GM12878 (cell line): ENCODE data around the gene PLA2G4A. TPM values are rescaled to one million over a fixed set of nuclear protein-coding genes. Genes with fewer than 3 reads are reported as not detected.

Source experiments
- ATAC-seq: fragments of 200-7000 bp; cut with Tn5 transposase; 3 replicates; pipeline ENCODE4 v1.9.1; 2020; ENCODE audit warnings: mild to moderate bottlenecking, moderate library complexity
- BruUV-seq: library from RNA; stranded (reverse); fragments of 400-500 nt; replicated peaks from 2 replicates; lab custom pipeline; 2021; lab: Mats Ljungman, UMichigan
- CTCF ChIA-PET: fragments of 300-600 bp; sonication (Branson Sonifier 250); formaldehyde crosslinking; extraction: SDS; loops from one replicate; lab custom pipeline; 2021; ENCODE audit warnings: inconsistent platforms; lab: Yijun Ruan, JAX
- POLR2A ChIA-PET: fragments of 350-600 bp; formaldehyde crosslinking; extraction: SDS; loops from one replicate; lab custom pipeline; 2021; ENCODE audit warnings: inconsistent platforms; lab: Charles Lee
- RAD21 ChIA-PET: fragments of 300-600 bp; sonication (Branson Sonifier 250); formaldehyde crosslinking; loops from one replicate; lab custom pipeline; 2023; ENCODE audit warnings: antibody characterized with exemption; ENCODE audit not compliant: unreplicated experiment; lab: Charles Lee
- SMC1A ChIA-PET: fragments of 300-600 bp; sonication (Branson Sonifier 250); formaldehyde crosslinking; loops from one replicate; lab custom pipeline; 2023; ENCODE audit not compliant: unreplicated experiment, uncharacterized antibody; lab: Charles Lee
- DNase-seq: peaks from one replicate; pipeline ENCODE4 v3.0.0-alpha.2; 2011; ENCODE audit warnings: low read depth, low spot score
- FAIRE-seq: peaks from 3 replicates; lab custom pipeline; 2011; peaks lifted over from hg19 to GRCh38; lab: Jason Lieb, UNC
- H2AFZ ChIP-seq: 2 replicates; pipeline ENCODE4 v1.6.0; 2011; ENCODE audit warnings: low read depth, low read length, control low read depth; ENCODE audit not compliant: control insufficient read depth
- H3K27ac ChIP-seq: 2 replicates; pipeline ENCODE4 v1.5.1; 2011; ENCODE audit warnings: control low read depth; ENCODE audit not compliant: control insufficient read depth, insufficient read depth
- H3K27me3 ChIP-seq, 2 experiments: replicated peaks in 1 of 2; 2 replicates each; pipeline versions ENCODE4 v1.6.0 to v1.6.1; 2011; ENCODE audit warnings: low read length in 1 of 2; ENCODE audit not compliant: control insufficient read depth in 2 of 2, insufficient read depth in 2 of 2
- H3K36me3 ChIP-seq, 2 experiments: 2 replicates each; pipeline ENCODE4 v1.5.1; 2011; ENCODE audit warnings: low read length in 1 of 2; ENCODE audit not compliant: control insufficient read depth in 2 of 2, insufficient read depth in 2 of 2
- H3K4me1 ChIP-seq: 2 replicates; pipeline ENCODE4 v1.6.1; 2011; ENCODE audit warnings: mild to moderate bottlenecking, low read length, moderate library complexity, mixed read lengths; ENCODE audit not compliant: control insufficient read depth, insufficient read depth
- H3K4me2 ChIP-seq: 2 replicates; pipeline ENCODE4 v1.6.0; 2011; ENCODE audit warnings: control low read depth; ENCODE audit not compliant: control insufficient read depth, insufficient read depth
- H3K4me3 ChIP-seq: fragments of 200-600 bp; sonication (generic); 2 replicates; pipeline ENCODE4 v1.5.1; 2016
- H3K79me2 ChIP-seq: 2 replicates; pipeline ENCODE4 v1.6.0; 2011; ENCODE audit warnings: low read length; ENCODE audit not compliant: control insufficient read depth, insufficient read depth
- H3K9ac ChIP-seq: 2 replicates; pipeline ENCODE4 v1.8.0; 2011; ENCODE audit warnings: low read length, control low read depth, mixed read lengths; ENCODE audit not compliant: control insufficient read depth, insufficient read depth
- H3K9me3 ChIP-seq: replicated peaks from 3 replicates; pipeline ENCODE4 v1.5.1; 2011; ENCODE audit warnings: mild to moderate bottlenecking, low read length; ENCODE audit not compliant: control insufficient read depth, insufficient read depth
- H4K20me1 ChIP-seq: 2 replicates; pipeline ENCODE4 v1.6.0; 2011; ENCODE audit not compliant: control insufficient read depth, insufficient read depth
- WGBS: methylation state at CpG from one replicate; pipeline ENCODE4 v1.1.6; 2016; ENCODE audit warnings: low lambda C conversion rate; ENCODE audit not compliant: insufficient replicate concordance, insufficient coverage; ENCODE audit errors: missing lambda C conversion rate; 5-methylcytosine and 5-hydroxymethylcytosine counted together
- in situ Hi-C: fragments of 300-500 bp; cut with MboI; formaldehyde crosslinking; loops from 9 replicates; pipeline ENCODE4 v1.14.3; 2018; ENCODE audit warnings: mixed read lengths
- intact Hi-C: fragments of 100-400 bp; cut with micrococcal nuclease; formaldehyde crosslinking; loops from one replicate; pipeline ENCODE4 v1.14.2; 2022; ENCODE audit not compliant: unreplicated experiment
- polyA plus RNA-seq, 11 experiments: library from polyadenylated mRNA; depleted of rRNA in 4 of 11; unstranded in 6 of 11; stranded (reverse) in 5 of 11; fragments of >200 nt; fragmentation: Nextera tagmentation in 4 of 11; fragmentation: Illumina TruSeq in 1 of 11; extraction: Ambion mirVana in 4 of 11; extraction: Trizol in 1 of 11; gene quantifications; 1 replicate in 1 of 11; 2 replicates in 10 of 11; pipeline versions ENCODE4 v1.2.1 to v1.2.3, GENCODE V29; 2011 to 2016; ENCODE audit warnings: inconsistent platforms in 2 of 11, missing spikeins in 2 of 11, low read depth in 1 of 11
- total RNA-seq, 4 experiments: library from RNA; depleted of rRNA in 3 of 4; stranded (reverse); fragments of >200 nt in 3 of 4; fragmentation: Illumina TruSeq in 1 of 4; extraction: Trizol in 1 of 4; gene quantifications; 2 replicates each; pipeline versions ENCODE4 v1.2.1 to v1.2.3, GENCODE V29; 2013 to 2021
- TF ChIP-seq, protein P1 (sequence below): fragments of 450-650 bp; IDR thresholded peaks from 2 replicates; pipeline ENCODE4 v1.6.1; 2016; ENCODE audit warnings: mild to moderate bottlenecking, moderate library complexity, borderline replicate concordance
- TF ChIP-seq, protein P2 (sequence below): fragments of 450-650 bp; IDR thresholded peaks from 2 replicates; pipeline ENCODE4 v1.6.1; 2017; ENCODE audit warnings: mild to moderate bottlenecking

The PLA2G4A gene
- total and polyA plus RNA-seq, 10 of the 15 experiments (the other 5 are each of a cell fraction or from before 2014, with no cell fraction given) = 0.70 to 3.3 (median 1.5) TPM; not detected in 1

DNA sequence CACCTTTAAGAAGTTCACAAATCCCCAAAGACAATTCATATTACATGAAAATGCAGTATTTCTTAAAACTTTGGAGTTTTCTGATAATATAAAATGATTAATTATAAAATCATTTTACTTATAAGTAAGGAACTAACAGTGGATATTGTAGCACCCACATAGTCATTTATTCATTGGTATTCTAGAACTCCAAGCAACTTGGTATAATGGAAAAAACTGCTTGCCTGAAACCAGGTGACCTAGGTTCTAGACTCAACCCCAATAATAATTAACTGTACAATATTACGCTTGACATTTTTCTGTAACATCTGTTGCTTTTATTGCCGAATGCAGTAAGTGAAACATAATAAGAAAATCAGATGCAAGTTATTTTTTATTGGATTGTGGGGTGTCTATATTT lies 2.4 kb downstream of the PLA2G4A start:
- ATAC-seq = no peak
- no peak overlapping the region for H3K4me2 ChIP-seq
- BruUV-seq = no TSS peak

More for the DNA sequence above, 2.4 kb downstream of the PLA2G4A start:
- 91% methylated on average over 2 of the region's 2 CpGs for WGBS
- H2AFZ ChIP-seq = no peak overlapping the region
- H4K20me1 ChIP-seq = no peaks in the 10 kb centered on the region
- intact Hi-C loops = no loop called here
- H3K4me1 ChIP-seq = no peaks in the 10 kb centered on the region
- no peak for DNase-seq
- TF ChIP-seq, protein P1, sequence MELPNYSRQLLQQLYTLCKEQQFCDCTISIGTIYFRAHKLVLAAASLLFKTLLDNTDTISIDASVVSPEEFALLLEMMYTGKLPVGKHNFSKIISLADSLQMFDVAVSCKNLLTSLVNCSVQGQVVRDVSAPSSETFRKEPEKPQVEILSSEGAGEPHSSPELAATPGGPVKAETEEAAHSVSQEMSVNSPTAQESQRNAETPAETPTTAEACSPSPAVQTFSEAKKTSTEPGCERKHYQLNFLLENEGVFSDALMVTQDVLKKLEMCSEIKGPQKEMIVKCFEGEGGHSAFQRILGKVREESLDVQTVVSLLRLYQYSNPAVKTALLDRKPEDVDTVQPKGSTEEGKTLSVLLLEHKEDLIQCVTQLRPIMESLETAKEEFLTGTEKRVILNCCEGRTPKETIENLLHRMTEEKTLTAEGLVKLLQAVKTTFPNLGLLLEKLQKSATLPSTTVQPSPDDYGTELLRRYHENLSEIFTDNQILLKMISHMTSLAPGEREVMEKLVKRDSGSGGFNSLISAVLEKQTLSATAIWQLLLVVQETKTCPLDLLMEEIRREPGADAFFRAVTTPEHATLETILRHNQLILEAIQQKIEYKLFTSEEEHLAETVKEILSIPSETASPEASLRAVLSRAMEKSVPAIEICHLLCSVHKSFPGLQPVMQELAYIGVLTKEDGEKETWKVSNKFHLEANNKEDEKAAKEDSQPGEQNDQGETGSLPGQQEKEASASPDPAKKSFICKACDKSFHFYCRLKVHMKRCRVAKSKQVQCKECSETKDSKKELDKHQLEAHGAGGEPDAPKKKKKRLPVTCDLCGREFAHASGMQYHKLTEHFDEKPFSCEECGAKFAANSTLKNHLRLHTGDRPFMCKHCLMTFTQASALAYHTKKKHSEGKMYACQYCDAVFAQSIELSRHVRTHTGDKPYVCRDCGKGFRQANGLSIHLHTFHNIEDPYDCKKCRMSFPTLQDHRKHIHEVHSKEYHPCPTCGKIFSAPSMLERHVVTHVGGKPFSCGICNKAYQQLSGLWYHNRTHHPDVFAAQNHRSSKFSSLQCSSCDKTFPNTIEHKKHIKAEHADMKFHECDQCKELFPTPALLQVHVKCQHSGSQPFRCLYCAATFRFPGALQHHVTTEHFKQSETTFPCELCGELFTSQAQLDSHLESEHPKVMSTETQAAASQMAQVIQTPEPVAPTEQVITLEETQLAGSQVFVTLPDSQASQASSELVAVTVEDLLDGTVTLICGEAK = no peak
- TF ChIP-seq, protein P2, sequence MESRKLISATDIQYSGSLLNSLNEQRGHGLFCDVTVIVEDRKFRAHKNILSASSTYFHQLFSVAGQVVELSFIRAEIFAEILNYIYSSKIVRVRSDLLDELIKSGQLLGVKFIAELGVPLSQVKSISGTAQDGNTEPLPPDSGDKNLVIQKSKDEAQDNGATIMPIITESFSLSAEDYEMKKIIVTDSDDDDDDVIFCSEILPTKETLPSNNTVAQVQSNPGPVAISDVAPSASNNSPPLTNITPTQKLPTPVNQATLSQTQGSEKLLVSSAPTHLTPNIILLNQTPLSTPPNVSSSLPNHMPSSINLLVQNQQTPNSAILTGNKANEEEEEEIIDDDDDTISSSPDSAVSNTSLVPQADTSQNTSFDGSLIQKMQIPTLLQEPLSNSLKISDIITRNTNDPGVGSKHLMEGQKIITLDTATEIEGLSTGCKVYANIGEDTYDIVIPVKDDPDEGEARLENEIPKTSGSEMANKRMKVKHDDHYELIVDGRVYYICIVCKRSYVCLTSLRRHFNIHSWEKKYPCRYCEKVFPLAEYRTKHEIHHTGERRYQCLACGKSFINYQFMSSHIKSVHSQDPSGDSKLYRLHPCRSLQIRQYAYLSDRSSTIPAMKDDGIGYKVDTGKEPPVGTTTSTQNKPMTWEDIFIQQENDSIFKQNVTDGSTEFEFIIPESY = no peak
- H3K4me3 ChIP-seq = no peak overlapping the region
- ChIA-PET POLR2A (no interaction called here), CTCF (no interaction called here), SMC1A (no interaction called here), RAD21 (no interaction called here)
- H3K9ac ChIP-seq = no peak overlapping the region
- H3K27ac ChIP-seq = no peak overlapping the region
- no peaks in the 10 kb centered on the region for H3K27me3 ChIP-seq
- H3K9me3 ChIP-seq = no peaks in the 10 kb centered on the region
- H3K79me2 ChIP-seq = no peaks in the 10 kb centered on the region
- FAIRE-seq = no peak
- no peaks in the 10 kb centered on the region for H3K36me3 ChIP-seq
- in situ Hi-C loops = no loop called here
